Stimulated activated CD8-positive, alpha-beta memory T cell treated with anti-CD3 and anti-CD28 coated beads, Interleukin-7, amount 100 ng/mL, for 1 hour (primary cell): ENCODE results near the gene CHMP1A.

Experiments used
- DNase-seq, 2 donors: peaks; one replicate each; pipeline ENCODE4 v3.0.0-alpha.2; 2020; ENCODE audit warnings: low read depth in 2 of 2

The CHMP1A gene

DNA sequence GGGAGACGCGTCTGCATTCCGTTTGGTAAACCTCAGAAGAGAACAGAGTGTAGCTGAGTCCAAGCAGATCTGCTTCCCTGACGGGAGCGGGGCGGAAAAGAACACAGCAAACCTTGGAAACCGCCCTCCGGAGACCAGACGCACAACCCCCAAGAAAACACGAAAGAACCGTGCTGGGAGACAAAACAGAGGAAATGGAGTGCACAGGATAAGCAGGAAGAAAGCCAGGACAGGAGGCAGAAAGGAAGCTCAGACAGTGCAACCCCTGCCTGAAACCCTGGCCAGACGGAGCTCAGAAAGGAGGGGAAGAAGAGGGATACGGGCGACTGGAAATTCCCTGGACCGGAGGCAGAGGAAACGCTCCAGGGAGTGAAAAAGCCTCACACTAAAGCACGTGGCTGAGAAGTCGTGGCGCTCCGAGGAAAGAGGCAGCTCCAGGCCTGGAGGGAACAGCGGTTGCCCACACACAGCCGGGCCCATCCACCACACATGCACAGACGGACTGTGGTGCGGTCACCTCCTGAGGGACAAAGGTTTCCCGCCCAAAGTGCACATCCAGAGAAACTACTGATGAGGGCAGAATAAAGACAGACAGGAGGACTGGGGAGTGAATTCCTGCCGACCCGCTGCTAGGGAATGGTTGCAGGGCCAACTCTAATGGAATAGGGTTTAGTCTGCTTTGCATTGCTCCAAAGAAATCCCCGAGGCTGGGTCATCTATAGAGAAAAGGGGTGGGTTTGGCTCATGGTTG is 33.8 kb downstream of the CHMP1A start:
- no peak for DNase-seq

GRCh38 chr16:89621698-89622409 is 35.7 kb downstream of the CHMP1A start:
- no peak for DNase-seq

DNA sequence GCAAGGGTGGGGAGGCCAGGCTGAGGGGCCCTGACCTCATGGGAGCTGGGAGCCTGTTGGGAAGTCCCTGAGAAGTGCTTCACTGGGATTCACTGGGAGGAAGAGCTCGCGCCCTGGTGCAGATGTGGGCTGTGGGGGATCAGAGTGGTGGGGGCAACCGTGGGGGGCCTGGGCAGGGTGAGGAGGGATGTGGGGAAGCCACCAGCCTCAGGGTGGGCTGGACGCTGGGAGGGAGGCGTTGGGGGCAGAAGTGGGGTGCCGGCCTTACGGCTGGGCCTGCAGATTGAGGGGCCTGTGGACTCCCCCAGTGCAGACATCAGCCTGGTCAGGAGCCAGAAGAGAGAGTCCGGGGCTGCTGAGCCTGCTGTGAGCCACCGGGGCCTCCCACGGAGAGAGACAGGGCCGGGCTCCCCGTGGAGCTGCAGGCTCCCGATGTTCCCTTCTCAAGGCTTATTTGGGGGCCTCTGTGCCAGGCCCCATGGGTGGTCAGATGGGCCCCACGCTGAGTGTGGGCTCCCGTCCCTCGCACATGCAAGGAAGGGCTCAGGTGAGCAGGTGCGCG is 36.3 kb downstream of the CHMP1A start:
- no peak for DNase-seq

DNA sequence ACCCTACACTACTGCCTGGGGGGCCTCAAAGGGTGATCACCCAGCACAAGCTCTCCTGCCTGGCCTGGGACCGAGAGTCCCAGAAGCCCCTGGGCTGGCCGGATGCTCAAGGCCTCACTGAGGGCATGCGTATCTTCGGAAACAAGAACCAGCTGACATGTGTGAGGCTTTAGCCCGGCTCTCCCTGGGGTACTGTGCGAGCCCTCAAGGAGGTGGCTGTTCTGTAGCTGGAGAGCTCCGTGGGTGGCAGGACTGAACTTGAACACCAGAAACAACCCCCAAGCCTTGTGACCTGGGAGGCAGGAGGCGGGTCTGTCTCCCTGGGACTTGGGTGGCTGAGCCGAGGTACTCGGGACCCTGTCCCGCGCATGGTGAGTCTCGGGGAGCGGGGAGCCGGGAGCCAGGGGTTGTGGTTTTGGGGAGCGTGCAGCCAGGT is 37.1 kb downstream of the CHMP1A start:
- no peak for DNase-seq

GRCh38 chr16:89619840-89620239 is 37.7 kb downstream of the CHMP1A start:
- DNase-seq: no peak

GRCh38 chr16:89618109-89618998 is 39.2 kb downstream of the CHMP1A start:
- DNase-seq: no peak

GRCh38 chr16:89617036-89617435 is 40.5 kb downstream of the CHMP1A start:
- DNase-seq: no peak

GRCh38 chr16:89616623-89617022 is 40.9 kb downstream of the CHMP1A start:
- DNase-seq: no peak

GRCh38 chr16:89615596-89616090 is 41.9 kb downstream of the CHMP1A start:
- DNase-seq: no peak

DNA sequence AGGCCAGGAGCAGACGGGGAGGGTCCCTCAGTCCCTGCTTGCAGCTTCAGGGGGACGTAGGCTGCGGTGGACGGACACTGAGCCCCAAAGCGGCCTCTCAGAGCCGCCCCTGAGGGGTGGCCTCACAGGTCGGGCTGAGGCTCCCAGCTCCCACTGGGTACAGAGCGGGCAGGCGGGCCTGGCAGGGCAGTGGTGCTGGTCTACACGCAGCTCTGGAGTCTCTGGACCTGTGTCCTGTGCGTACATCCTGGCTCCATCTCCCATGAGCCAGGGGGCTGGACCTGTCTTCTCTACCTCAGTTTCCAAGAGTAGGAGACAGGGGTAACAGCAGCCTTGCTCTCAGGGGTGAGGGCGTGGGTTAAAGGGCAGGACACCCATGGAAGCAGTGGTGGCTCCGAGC is 42.3 kb downstream of the CHMP1A start:
- no peak for DNase-seq

DNA sequence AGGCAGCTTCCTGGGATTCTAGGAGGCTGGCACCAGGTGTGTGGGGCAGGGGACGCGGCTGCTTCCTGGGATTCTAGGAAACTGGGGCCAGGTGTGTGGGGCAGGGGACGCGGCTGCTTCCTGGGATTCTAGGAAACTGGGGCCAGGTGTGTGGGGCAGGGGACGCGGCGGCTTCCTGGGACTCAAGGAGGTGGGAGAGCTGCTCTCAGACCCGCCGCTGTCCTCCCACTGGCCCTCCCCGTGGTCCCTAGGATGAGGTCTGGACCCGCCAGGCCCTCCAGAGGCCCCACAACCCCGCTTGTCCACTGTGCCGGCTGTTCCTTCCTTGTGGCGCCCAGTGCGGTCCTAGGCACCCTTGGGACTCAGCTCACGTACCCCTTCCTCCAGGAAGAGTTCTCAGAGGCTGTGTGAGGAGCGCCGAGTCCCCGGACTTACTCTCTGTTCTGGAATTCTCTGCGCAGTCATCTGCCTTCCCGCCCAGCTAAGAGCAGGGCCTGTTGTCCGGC is 43.5 kb downstream of the CHMP1A start:
- no peak for DNase-seq

GRCh38 chr16:89613231-89613953 is 44.1 kb downstream of the CHMP1A start, which contains the start of gene DPEP1:
Gene DPEP1, plus strand, starts transcription at chr16:89613642. Its CDS starts 16,769 bp downstream, at chr16:89630411.
- no peak for DNase-seq

- DNase-seq: no peak
Observed at GRCh38 chr16:89612415-89613166, 44.9 kb downstream of the CHMP1A start.

- no peak for DNase-seq
Observed at GRCh38 chr16:89610108-89610453, 47.4 kb downstream of the CHMP1A start.

- no peak for DNase-seq
Observed at GRCh38 chr16:89607937-89608740, 49.4 kb downstream of the CHMP1A start.

GRCh38 chr16:89607453-89607852 is 50.1 kb downstream of the CHMP1A start:
- no peak for DNase-seq

DNA sequence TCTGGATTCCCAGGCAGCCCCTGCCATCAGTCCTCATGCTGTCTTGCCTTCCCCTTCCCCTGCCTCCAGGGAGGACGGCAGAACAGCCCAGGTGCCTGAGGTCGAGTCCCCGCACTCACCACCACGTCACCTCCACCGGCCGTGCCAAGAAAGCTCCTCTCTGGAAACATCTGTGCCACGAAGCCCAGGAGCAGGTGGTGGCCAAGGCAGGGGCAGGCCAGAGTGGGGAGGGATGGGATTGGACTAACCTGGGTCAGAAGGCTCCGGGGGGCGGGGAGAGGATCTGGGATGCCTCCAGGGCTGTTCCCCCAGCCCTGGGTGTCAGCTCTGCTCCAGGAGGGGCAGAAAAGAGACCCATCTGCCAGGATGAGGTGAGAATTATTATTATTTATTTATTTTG is 51.5 kb downstream of the CHMP1A start:
- DNase-seq: no peak

- no peak for DNase-seq
Observed at GRCh38 chr16:89605186-89605970, 52.1 kb downstream of the CHMP1A start.
